Testis (tissue), 3 donors: Measurements from ENCODE around the gene CIART. TPM values are rescaled to one million over a fixed set of nuclear protein-coding genes. Genes with fewer than 3 reads are reported as not detected.

ENCODE experiments used
- DNase-seq: peaks from one replicate; pipeline ENCODE4 v3.0.0-alpha.2; 2019
- H3K27ac ChIP-seq, 2 donors: fragments of 200-600 bp; sonication (generic); one replicate each; pipeline ENCODE4 v1.5.1; 2019
- H3K27me3 ChIP-seq: fragments of 200-600 bp; sonication (generic); one replicate; pipeline ENCODE4 v1.5.1; 2019
- H3K36me3 ChIP-seq: fragments of 200-600 bp; sonication (generic); one replicate; pipeline ENCODE4 v1.5.1; 2017; ENCODE audit warnings: low read depth; ENCODE audit errors: missing control alignments
- H3K4me1 ChIP-seq: fragments of 200-600 bp; sonication (generic); one replicate; pipeline ENCODE4 v1.5.1; 2019
- H3K4me3 ChIP-seq, 2 donors: fragments of 200-600 bp; sonication (generic); one replicate each; pipeline ENCODE4 v1.5.1; 2017 to 2019
- H3K9me3 ChIP-seq: fragments of 200-600 bp; sonication (generic); one replicate; pipeline ENCODE4 v1.5.1; 2017
- CTCF ChIP-seq, 3 experiments: fragments of 450-650 bp in 2 of 3; fragments of 200-600 bp in 1 of 3; sonication (generic) in 1 of 3; IDR thresholded peaks; one replicate each; pipeline ENCODE4 v1.5.1; 2016 to 2019; ENCODE audit warnings: antibody characterized with exemption in 3 of 3, mild to moderate bottlenecking in 2 of 3, moderate library complexity in 1 of 3
- POLR2A ChIP-seq: fragments of 450-650 bp; IDR thresholded peaks from one replicate; pipeline ENCODE4 v1.6.1; 2017; ENCODE audit warnings: antibody characterized with exemption, mild to moderate bottlenecking, moderate library complexity
- WGBS, 2 donors: methylation state at CpG; one replicate each; pipeline ENCODE4 v1.1.5; 2018; 5-methylcytosine and 5-hydroxymethylcytosine counted together
- intact Hi-C: fragments of 100-400 bp; cut with DNase I; formaldehyde crosslinking; loops from one replicate; pipeline ENCODE4 v1.15.1; 2023; ENCODE audit warnings: low total_unique reads
- polyA plus RNA-seq: library from polyadenylated mRNA; stranded (reverse); fragments of 350-450 nt; fragmentation: Illumina TruSeq; extraction: RNeasy Lipid Tissue Mini Kit (QIAGEN cat#74804); gene quantifications from one replicate; pipeline ENCODE4 v1.2.3, GENCODE V29; 2014; ENCODE audit warnings: low read depth, low replicate concordance; ENCODE audit not compliant: insufficient read depth
- total RNA-seq, 2 donors: library from RNA; depleted of rRNA; stranded (reverse); fragments of >200 nt; gene quantifications; one replicate each; pipeline ENCODE4 v1.2.3, GENCODE V29; 2016

CIART gene
- total and polyA plus RNA-seq, 3 donors from 2014 or later = 10.3 to 11.8 (median 10.6) TPM

GRCh38 chr1:150281221-150281757 is 1.1 kb upstream of the CIART start:
- Histone ChIP-seq H3K4me3 (peak overlapping the region; percentile 60 to 65), H3K36me3 (no peaks in the 10 kb centered on the region), H3K4me1 (peaks cover 15% of the 10 kb centered on the region), H3K27me3 (no peaks in the 10 kb centered on the region), H3K9me3 (no peaks in the 10 kb centered on the region), H3K27ac (peak overlapping the region; percentile 89 to 94)
- DNase-seq = peak; percentile 90
- TF ChIP-seq POLR2A = no peak
- peak; percentile 68 to 82 (median 70) for TF ChIP-seq CTCF (IDR thresholded peaks at IDR 0.05)
- 0 to 1% methylated on average over 15 of the region's 15 CpGs for WGBS, 2 donors
- intact Hi-C loops = no loop called here

- WGBS, 2 donors = 0 to 3% methylated on average over 20 to 21 of the region's 21 CpGs
- Histone ChIP-seq H3K36me3 (no peaks in the 10 kb centered on the region), H3K4me1 (peaks cover 15% of the 10 kb centered on the region), H3K4me3 (peak overlapping the region; percentile 60 to 65), H3K9me3 (no peaks in the 10 kb centered on the region), H3K27me3 (no peaks in the 10 kb centered on the region), H3K27ac (peak overlapping the region; percentile 89 to 94)
- intact Hi-C loops = no loop called here
- TF ChIP-seq CTCF (IDR thresholded peaks at IDR 0.05) (no peak), POLR2A (no peak)
- DNase-seq = no peak
These were observed 204 bp downstream of the CIART start for GRCh38 chr1:150282558-150282958.

- no peak for DNase-seq
- H3K27me3 ChIP-seq = no peaks in the 10 kb centered on the region
- peak overlapping the region; percentile 60 to 65 for H3K4me3 ChIP-seq
- intact Hi-C loops = no loop called here
- H3K36me3 ChIP-seq = no peaks in the 10 kb centered on the region
- peaks cover 15% of the 10 kb centered on the region for H3K4me1 ChIP-seq
- no peak for TF ChIP-seq POLR2A
- no peak for TF ChIP-seq CTCF (IDR thresholded peaks at IDR 0.05)
- 44 to 60% methylated on average over 12 of the region's 12 CpGs for WGBS, 2 donors
- peak overlapping the region; percentile 89 to 94 for H3K27ac ChIP-seq
- no peaks in the 10 kb centered on the region for H3K9me3 ChIP-seq
These were observed 906 bp downstream of the CIART start for GRCh38 chr1:150283260-150283659.

- Histone ChIP-seq H3K36me3 (no peaks in the 10 kb centered on the region), H3K4me3 (no peak overlapping the region), H3K4me1 (peaks cover 1% of the 10 kb centered on the region), H3K9me3 (no peaks in the 10 kb centered on the region), H3K27ac (no peak overlapping the region), H3K27me3 (no peaks in the 10 kb centered on the region)
- WGBS, 2 donors = 85 to 90% methylated on average over 1 of the region's 1 CpG
- TF ChIP-seq CTCF (IDR thresholded peaks at IDR 0.05) = no peak
- intact Hi-C loops = no loop called here
- DNase-seq = no peak
These were observed 6.0 kb downstream of the CIART start for GRCh38 chr1:150288382-150288781.

- intact Hi-C loops = no loop called here
- no peak for TF ChIP-seq CTCF (IDR thresholded peaks at IDR 0.05)
- TF ChIP-seq POLR2A = no peak
- no peaks in the 10 kb centered on the region for H3K36me3 ChIP-seq
These were observed 6.5 kb downstream of the CIART start for GRCh38 chr1:150288822-150289221.

More at GRCh38 chr1:150288822-150289221, 6.5 kb downstream of the CIART start:
- no peak overlapping the region for H3K27ac ChIP-seq
- H3K9me3 ChIP-seq = no peaks in the 10 kb centered on the region
- 86 to 91% methylated on average over 4 of the region's 4 CpGs for WGBS, 2 donors
- DNase-seq = no peak
- H3K4me3 ChIP-seq = no peak overlapping the region
- H3K27me3 ChIP-seq = no peaks in the 10 kb centered on the region
- no peaks in the 10 kb centered on the region for H3K4me1 ChIP-seq
